HEK293 (cell line): ENCODE data around the gene KLHDC7B.
A peak's percentile ranks its signal among the peaks of the same experiment; 100 is the strongest.

Source experiments
- CTCF ChIA-PET: fragments of 350-600 bp; formaldehyde crosslinking; extraction: SDS; loops from one replicate; lab custom pipeline; 2021; ENCODE audit warnings: antibody characterized with exemption; lab: Yijun Ruan, JAX
- POLR2A ChIA-PET: fragments of 300-600 bp; formaldehyde crosslinking; extraction: SDS; loops from one replicate; lab custom pipeline; 2020; ENCODE audit warnings: antibody characterized with exemption, inconsistent platforms; lab: Yijun Ruan, JAX
- H3K27ac ChIP-seq: fragments of 200-500 bp; sonication (Bioruptor generic); 2 replicates; pipeline ENCODE4 v1.5.1; 2014; ENCODE audit warnings: low read depth, low read length, control low read depth, inconsistent platforms; ENCODE audit errors: extremely low read depth
- H3K36me3 ChIP-seq, 2 experiments: fragments of 200-500 bp in 1 of 2; sonication (Bioruptor generic) in 1 of 2; 1 replicate in 1 of 2; 2 replicates in 1 of 2; pipeline ENCODE4 v1.5.1; 2014 to 2017; ENCODE audit warnings: inconsistent platforms in 2 of 2, low read length in 2 of 2; ENCODE audit not compliant: control insufficient read depth in 2 of 2, insufficient read depth in 1 of 2
- H3K4me1 ChIP-seq: fragments of 200-500 bp; sonication (Bioruptor generic); 2 replicates; pipeline ENCODE4 v1.5.1; 2014; ENCODE audit warnings: mild to moderate bottlenecking, low read length, inconsistent platforms; ENCODE audit not compliant: control insufficient read depth, insufficient read depth
- H3K4me3 ChIP-seq: 2 replicates; pipeline ENCODE4 v1.5.1; 2011; ENCODE audit warnings: low read depth, mild to moderate bottlenecking, control low read depth, low read length, moderate library complexity
- H3K9me3 ChIP-seq: fragments of 200-500 bp; sonication (Bioruptor generic); 2 replicates; pipeline ENCODE4 v1.5.1; 2014; ENCODE audit warnings: low read depth, low read length, inconsistent platforms; ENCODE audit not compliant: control insufficient read depth, insufficient read depth
- EGR2 ChIP-seq: fragments of 450-650 bp; formaldehyde crosslinking; IDR thresholded peaks from 2 replicates; pipeline ENCODE4 v1.5.1; 2016; ENCODE audit warnings: low read depth, missing biosample characterization, missing genetic modification characterization
- GLIS1 ChIP-seq: fragments of 450-650 bp; formaldehyde crosslinking; IDR thresholded peaks from 2 replicates; pipeline ENCODE4 v1.5.1; 2016; ENCODE audit warnings: missing biosample characterization, missing genetic modification characterization
- HIC1 ChIP-seq: fragments of 450-650 bp; formaldehyde crosslinking; IDR thresholded peaks from 2 replicates; pipeline ENCODE4 v1.5.1; 2016; ENCODE audit warnings: missing biosample characterization, missing genetic modification characterization
- PRDM10 ChIP-seq: fragments of 450-650 bp; formaldehyde crosslinking; IDR thresholded peaks from 2 replicates; pipeline ENCODE4 v1.5.1; 2016; ENCODE audit warnings: missing biosample characterization, missing genetic modification characterization
- SP3 ChIP-seq: fragments of 450-650 bp; formaldehyde crosslinking; IDR thresholded peaks from 2 replicates; pipeline ENCODE4 v1.5.1; 2016; ENCODE audit warnings: missing biosample characterization, missing genetic modification characterization
- TRIM28 ChIP-seq: IDR thresholded peaks from 2 replicates; pipeline ENCODE4 v1.6.1; 2011; ENCODE audit warnings: low read length, control low read depth, borderline replicate concordance
- ZBTB10 ChIP-seq: fragments of 450-650 bp; formaldehyde crosslinking; IDR thresholded peaks from 2 replicates; pipeline ENCODE4 v1.5.1; 2016; ENCODE audit warnings: missing biosample characterization, missing genetic modification characterization
- ZFHX2 ChIP-seq: fragments of 450-650 bp; formaldehyde crosslinking; conservative IDR thresholded peaks from 2 replicates; pipeline ENCODE4 v1.5.1; 2016; ENCODE audit warnings: missing biosample characterization, missing genetic modification characterization
- ZIC2 ChIP-seq: fragments of 450-650 bp; formaldehyde crosslinking; IDR thresholded peaks from 2 replicates; pipeline ENCODE4 v1.5.1; 2016; ENCODE audit warnings: missing biosample characterization, missing genetic modification characterization
- ZNF121 ChIP-seq: fragments of 450-650 bp; formaldehyde crosslinking; IDR thresholded peaks from 2 replicates; pipeline ENCODE4 v1.5.1; 2016; ENCODE audit warnings: missing biosample characterization, missing genetic modification characterization
- ZNF146 ChIP-seq: fragments of 450-650 bp; formaldehyde crosslinking; IDR thresholded peaks from 2 replicates; pipeline ENCODE4 v1.5.1; 2016; ENCODE audit warnings: missing biosample characterization, missing genetic modification characterization
- ZNF175 ChIP-seq: fragments of 450-650 bp; formaldehyde crosslinking; IDR thresholded peaks from 2 replicates; pipeline ENCODE4 v1.5.1; 2016; ENCODE audit warnings: missing biosample characterization, missing genetic modification characterization
- ZNF223 ChIP-seq: fragments of 450-650 bp; formaldehyde crosslinking; IDR thresholded peaks from 2 replicates; pipeline ENCODE4 v1.5.1; 2016; ENCODE audit warnings: missing biosample characterization, missing genetic modification characterization
- ZNF24 ChIP-seq: fragments of 450-650 bp; formaldehyde crosslinking; IDR thresholded peaks from 2 replicates; pipeline ENCODE4 v1.5.1; 2016; ENCODE audit warnings: missing biosample characterization, missing genetic modification characterization
- ZNF324 ChIP-seq: fragments of 450-650 bp; formaldehyde crosslinking; IDR thresholded peaks from 2 replicates; pipeline ENCODE4 v1.5.1; 2016; ENCODE audit warnings: missing biosample characterization, missing genetic modification characterization
- ZNF335 ChIP-seq: fragments of 450-650 bp; formaldehyde crosslinking; conservative IDR thresholded peaks from 2 replicates; pipeline ENCODE4 v1.5.1; 2016; ENCODE audit warnings: missing biosample characterization, missing genetic modification characterization
- ZNF341 ChIP-seq: fragments of 450-650 bp; formaldehyde crosslinking; IDR thresholded peaks from 2 replicates; pipeline ENCODE4; 2016; ENCODE audit warnings: low read depth, missing biosample characterization, missing genetic modification characterization
- ZNF426 ChIP-seq: fragments of 450-650 bp; formaldehyde crosslinking; IDR thresholded peaks from 2 replicates; pipeline ENCODE4 v1.5.1; 2017; ENCODE audit warnings: missing biosample characterization, missing genetic modification characterization, mild to moderate bottlenecking, inconsistent platforms, moderate library complexity
- ZNF548 ChIP-seq: fragments of 450-650 bp; formaldehyde crosslinking; IDR thresholded peaks from 2 replicates; pipeline ENCODE4 v1.5.1; 2016; ENCODE audit warnings: missing biosample characterization, missing genetic modification characterization
- ZNF645 ChIP-seq: fragments of 450-650 bp; formaldehyde crosslinking; IDR thresholded peaks from 2 replicates; pipeline ENCODE4; 2016; ENCODE audit warnings: missing biosample characterization, missing genetic modification characterization
- ZNF837 ChIP-seq: fragments of 450-650 bp; formaldehyde crosslinking; IDR thresholded peaks from 2 replicates; pipeline ENCODE4 v1.5.1; 2016; ENCODE audit warnings: missing biosample characterization, missing genetic modification characterization
- ZSCAN16 ChIP-seq: fragments of 450-650 bp; formaldehyde crosslinking; IDR thresholded peaks from 2 replicates; pipeline ENCODE4 v1.5.1; 2016; ENCODE audit warnings: missing biosample characterization, missing genetic modification characterization
- ZSCAN4 ChIP-seq: fragments of 450-650 bp; formaldehyde crosslinking; IDR thresholded peaks from 2 replicates; pipeline ENCODE4 v1.5.1; 2017; ENCODE audit warnings: missing biosample characterization, missing genetic modification characterization

The KLHDC7B gene

GRCh38 chr22:50517495-50518260 is 28.0 kb upstream of the KLHDC7B start:
- Histone ChIP-seq H3K4me1 (no peaks in the 10 kb centered on the region), H3K36me3 (peaks cover 2 to 78% of the 10 kb centered on the region in 2 experiments; a peak in 2 of 3 replicates), H3K9me3 (no peaks in the 10 kb centered on the region), H3K27ac (no peak overlapping the region), H3K4me3 (no peak overlapping the region)
- ChIA-PET POLR2A (interaction anchor here (1.0 to 3.2 kb wide), 2 partner anchors 8 to 9 kb away, joined by 5 to 12 read pairs; partner anchors contain the start of genes LMF2, NCAPH2 and SCO2), CTCF (interaction anchor here (0.7 to 1.9 kb wide), 2 partner anchors 8 to 11 kb away, joined by 3 to 13 read pairs; partner anchors contain the start of gene SCO2)
- TF ChIP-seq GLIS1 (tag by site-specific recombination) (peak; percentile 66; the same call in 1 of the 2 replicates), ZNF324 (tag by site-specific recombination) (no peak), ZSCAN16 (tag by site-specific recombination) (no peak), ZNF335 (tag by site-specific recombination) (no peak), ZFHX2 (tag by site-specific recombination) (peak; percentile 42), HIC1 (no peak), ZNF548 (tag by site-specific recombination) (no peak), ZNF223 (no peak), ZBTB10 (tag by site-specific recombination) (no peak), ZNF121 (tag by site-specific recombination) (no peak), EGR2 (tag by site-specific recombination) (peak; percentile 57; the same call in 1 of the 2 replicates), ZIC2 (peak; percentile 52; the same call in 1 of the 2 replicates), TRIM28 (no peak), ZNF341 (tag by site-specific recombination) (no peak)

GRCh38 chr22:50518606-50519005 is 27.1 kb upstream of the KLHDC7B start:
- POLR2A ChIA-PET, result interaction anchor here (3.2 kb wide), 1 partner anchor 10 kb away, joined by 12 read pairs; the partner anchor contains the start of genes LMF2 and NCAPH2
- CTCF ChIA-PET, result interaction anchor here (0.7 to 1.4 kb wide), 2 partner anchors 12 to 44 kb away, joined by 3 read pairs; partner anchors contain the start of gene SYCE3
- Histone ChIP-seq H3K36me3 (peaks cover 0 to 82% of the 10 kb centered on the region in 2 experiments; a peak in 2 of 3 replicates), H3K27ac (no peak overlapping the region), H3K4me3 (no peak overlapping the region), H3K4me1 (no peaks in the 10 kb centered on the region), H3K9me3 (no peaks in the 10 kb centered on the region)
- TF ChIP-seq ZNF645 (tag by site-specific recombination) (no peak), ZNF341 (tag by site-specific recombination) (no peak), ZNF426 (no peak), ZNF548 (tag by site-specific recombination) (no peak), ZNF146 (tag by site-specific recombination) (no peak), ZNF335 (tag by site-specific recombination) (no peak), ZNF24 (no peak), ZNF837 (tag by site-specific recombination) (no peak), PRDM10 (no peak), ZSCAN4 (tag by site-specific recombination) (no peak), SP3 (no peak), ZNF175 (tag by site-specific recombination) (no peak)
